Testis (tissue), 3 donors: ENCODE results near the gene MATK. TPM values are rescaled to one million over a fixed set of nuclear protein-coding genes. Genes with fewer than 3 reads are reported as not detected.

Experiments
- DNase-seq: peaks from one replicate; pipeline ENCODE4 v3.0.0-alpha.2; 2019
- H3K27ac ChIP-seq, 2 donors: fragments of 200-600 bp; sonication (generic); one replicate each; pipeline ENCODE4 v1.5.1; 2019
- H3K27me3 ChIP-seq: fragments of 200-600 bp; sonication (generic); one replicate; pipeline ENCODE4 v1.5.1; 2019
- H3K36me3 ChIP-seq: fragments of 200-600 bp; sonication (generic); one replicate; pipeline ENCODE4 v1.5.1; 2017; ENCODE audit warnings: low read depth; ENCODE audit errors: missing control alignments
- H3K4me1 ChIP-seq: fragments of 200-600 bp; sonication (generic); one replicate; pipeline ENCODE4 v1.5.1; 2019
- H3K4me3 ChIP-seq, 2 donors: fragments of 200-600 bp; sonication (generic); one replicate each; pipeline ENCODE4 v1.5.1; 2017 to 2019
- H3K9me3 ChIP-seq: fragments of 200-600 bp; sonication (generic); one replicate; pipeline ENCODE4 v1.5.1; 2017
- POLR2A ChIP-seq: fragments of 450-650 bp; IDR thresholded peaks from one replicate; pipeline ENCODE4 v1.6.1; 2017; ENCODE audit warnings: antibody characterized with exemption, mild to moderate bottlenecking, moderate library complexity
- WGBS, 2 donors: methylation state at CpG; one replicate each; pipeline ENCODE4 v1.1.5; 2018; 5-methylcytosine and 5-hydroxymethylcytosine counted together
- intact Hi-C: fragments of 100-400 bp; cut with DNase I; formaldehyde crosslinking; loops from one replicate; pipeline ENCODE4 v1.15.1; 2023; ENCODE audit warnings: low total_unique reads
- polyA plus RNA-seq: library from polyadenylated mRNA; stranded (reverse); fragments of 350-450 nt; fragmentation: Illumina TruSeq; extraction: RNeasy Lipid Tissue Mini Kit (QIAGEN cat#74804); gene quantifications from one replicate; pipeline ENCODE4 v1.2.3, GENCODE V29; 2014; ENCODE audit warnings: low read depth, low replicate concordance; ENCODE audit not compliant: insufficient read depth
- total RNA-seq, 2 donors: library from RNA; depleted of rRNA; stranded (reverse); fragments of >200 nt; gene quantifications; one replicate each; pipeline ENCODE4 v1.2.3, GENCODE V29; 2016
- TF ChIP-seq, protein P1 (sequence below), 3 experiments: fragments of 450-650 bp in 2 of 3; fragments of 200-600 bp in 1 of 3; sonication (generic) in 1 of 3; IDR thresholded peaks; one replicate each; pipeline ENCODE4 v1.5.1; 2016 to 2019; ENCODE audit warnings: antibody characterized with exemption in 3 of 3, mild to moderate bottlenecking in 2 of 3, moderate library complexity in 1 of 3

Gene MATK
- total and polyA plus RNA-seq, 3 donors from 2014 or later = 6.0 to 10.1 (median 10.1) TPM

DNA sequence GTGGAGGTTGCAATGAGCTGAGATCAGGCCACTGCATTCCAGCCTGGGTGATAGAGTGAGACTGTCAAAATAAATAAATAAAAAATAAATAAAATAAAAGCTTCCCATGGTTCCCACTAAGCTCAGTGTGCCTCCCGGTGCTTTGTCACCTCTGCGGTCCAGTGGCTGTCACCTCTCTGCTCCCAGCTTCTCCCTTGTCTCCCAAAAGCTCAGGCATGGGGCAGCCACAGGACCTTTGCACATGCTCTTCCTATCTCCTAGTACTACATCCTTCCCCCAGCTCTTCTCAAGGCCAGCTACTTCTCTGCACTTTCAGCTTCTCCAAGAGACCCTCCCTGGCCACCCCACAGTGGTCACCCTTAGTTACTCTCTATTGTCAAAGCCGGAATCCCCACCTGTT lies 7.6 kb upstream of the MATK start:
- 95% methylated on average over 3 of the region's 3 CpGs for WGBS, 2 donors
- intact Hi-C loops = no loop called here
- TF ChIP-seq POLR2A = no peak
- TF ChIP-seq, protein P1, sequence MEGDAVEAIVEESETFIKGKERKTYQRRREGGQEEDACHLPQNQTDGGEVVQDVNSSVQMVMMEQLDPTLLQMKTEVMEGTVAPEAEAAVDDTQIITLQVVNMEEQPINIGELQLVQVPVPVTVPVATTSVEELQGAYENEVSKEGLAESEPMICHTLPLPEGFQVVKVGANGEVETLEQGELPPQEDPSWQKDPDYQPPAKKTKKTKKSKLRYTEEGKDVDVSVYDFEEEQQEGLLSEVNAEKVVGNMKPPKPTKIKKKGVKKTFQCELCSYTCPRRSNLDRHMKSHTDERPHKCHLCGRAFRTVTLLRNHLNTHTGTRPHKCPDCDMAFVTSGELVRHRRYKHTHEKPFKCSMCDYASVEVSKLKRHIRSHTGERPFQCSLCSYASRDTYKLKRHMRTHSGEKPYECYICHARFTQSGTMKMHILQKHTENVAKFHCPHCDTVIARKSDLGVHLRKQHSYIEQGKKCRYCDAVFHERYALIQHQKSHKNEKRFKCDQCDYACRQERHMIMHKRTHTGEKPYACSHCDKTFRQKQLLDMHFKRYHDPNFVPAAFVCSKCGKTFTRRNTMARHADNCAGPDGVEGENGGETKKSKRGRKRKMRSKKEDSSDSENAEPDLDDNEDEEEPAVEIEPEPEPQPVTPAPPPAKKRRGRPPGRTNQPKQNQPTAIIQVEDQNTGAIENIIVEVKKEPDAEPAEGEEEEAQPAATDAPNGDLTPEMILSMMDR (IDR thresholded peaks at IDR 0.05) = no peak

DNA sequence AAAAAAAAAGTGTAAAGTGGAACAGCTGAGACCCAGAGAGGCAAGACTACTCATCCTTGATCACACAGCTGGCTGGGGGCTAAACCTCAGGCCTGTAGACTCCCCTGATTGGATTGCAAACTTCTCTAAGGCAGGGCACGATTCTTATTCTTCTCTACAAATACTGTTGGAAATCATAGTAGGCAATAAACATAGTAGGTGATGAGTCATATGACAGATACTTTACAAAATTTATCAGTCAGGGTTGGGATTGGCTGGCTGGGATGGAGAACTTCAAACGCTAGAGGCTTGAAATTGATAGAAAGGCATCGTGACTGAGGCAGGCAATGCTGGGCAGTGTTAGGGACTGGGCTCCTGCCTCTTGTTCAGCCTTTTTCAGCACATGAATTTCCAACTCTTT lies 5.9 kb upstream of the MATK start:
- intact Hi-C loops = no loop called here

More for the DNA sequence above, 7.6 kb upstream of the MATK start:
- H3K4me3 ChIP-seq = no peak overlapping the region
- no peaks in the 10 kb centered on the region for H3K4me1 ChIP-seq
- H3K36me3 ChIP-seq = no peaks in the 10 kb centered on the region
- H3K27me3 ChIP-seq = no peaks in the 10 kb centered on the region
- DNase-seq = no peak
- H3K9me3 ChIP-seq = no peaks in the 10 kb centered on the region
- H3K27ac ChIP-seq = no peak overlapping the region

DNA sequence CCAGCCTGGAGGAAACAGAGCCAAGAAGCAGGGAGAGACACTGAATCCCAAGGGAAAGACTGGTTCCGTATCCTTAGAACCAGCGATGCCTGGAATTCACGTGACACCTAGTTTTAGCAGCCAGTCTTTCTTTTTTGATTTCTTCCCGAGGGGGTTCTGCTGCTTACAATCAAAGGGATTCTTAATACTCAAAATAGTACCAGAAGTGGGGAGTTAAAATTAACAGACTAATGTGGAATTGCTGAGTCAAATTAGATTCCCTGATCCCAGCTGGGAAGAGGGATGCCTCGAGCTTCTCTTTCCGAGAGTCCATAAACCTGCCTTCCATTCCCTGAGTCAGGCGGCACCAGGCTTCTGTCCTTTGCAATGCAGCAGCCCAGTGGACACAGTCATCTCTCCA lies 4.8 kb upstream of the MATK start:
- Histone ChIP-seq H3K4me1 (no peaks in the 10 kb centered on the region), H3K9me3 (no peaks in the 10 kb centered on the region), H3K4me3 (no peak overlapping the region), H3K36me3 (no peaks in the 10 kb centered on the region), H3K27me3 (no peaks in the 10 kb centered on the region), H3K27ac (no peak overlapping the region)
- no peak for DNase-seq
- 82% methylated on average over 7 of the region's 7 CpGs for WGBS, 2 donors
- no peak for TF ChIP-seq POLR2A
- TF ChIP-seq, protein P1 (IDR thresholded peaks at IDR 0.05) = no peak
- intact Hi-C loops = no loop called here

More for the DNA sequence above, 5.9 kb upstream of the MATK start:
- Histone ChIP-seq H3K9me3 (no peaks in the 10 kb centered on the region), H3K4me1 (no peaks in the 10 kb centered on the region), H3K27ac (no peak overlapping the region), H3K4me3 (no peak overlapping the region), H3K36me3 (no peaks in the 10 kb centered on the region), H3K27me3 (no peaks in the 10 kb centered on the region)
- WGBS, 2 donors = 77 to 78% methylated on average over 3 of the region's 3 CpGs
- no peak for DNase-seq
- TF ChIP-seq, protein P1 (IDR thresholded peaks at IDR 0.05) = no peak
- TF ChIP-seq POLR2A = no peak

DNA sequence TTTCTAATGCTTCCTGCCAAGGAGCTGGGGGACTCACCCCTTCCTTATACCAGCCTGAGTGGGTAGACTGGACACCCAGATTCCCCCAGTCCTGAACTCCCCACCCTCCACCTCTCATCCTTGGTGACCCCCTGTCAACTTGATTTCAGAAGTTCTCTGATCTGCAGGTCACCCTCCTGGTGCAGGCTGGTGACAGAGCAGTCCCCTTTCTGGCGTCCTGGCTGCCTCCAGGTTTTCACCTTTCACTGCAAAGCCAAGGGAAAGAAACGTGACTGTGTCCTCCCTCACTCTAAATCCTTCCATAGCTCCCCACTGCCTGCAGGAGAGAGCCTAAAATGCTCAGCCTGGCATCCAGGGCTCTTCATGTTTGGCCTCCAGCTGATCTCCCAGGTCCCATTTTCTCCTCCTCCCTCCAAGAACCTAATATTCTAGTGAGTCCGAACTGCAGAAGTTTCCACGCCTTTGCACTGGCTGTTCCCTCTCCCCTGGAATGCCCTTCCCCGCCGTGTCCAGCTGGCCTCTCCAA lies 4.1 kb upstream of the MATK start:
- H3K9me3 ChIP-seq = no peaks in the 10 kb centered on the region
- DNase-seq = no peak
- no peaks in the 10 kb centered on the region for H3K4me1 ChIP-seq
- intact Hi-C loops = no loop called here
- H3K36me3 ChIP-seq = no peaks in the 10 kb centered on the region
- no peak overlapping the region for H3K4me3 ChIP-seq
- no peak overlapping the region for H3K27ac ChIP-seq
- no peak for TF ChIP-seq POLR2A
- TF ChIP-seq, protein P1 (IDR thresholded peaks at IDR 0.05) = no peak
- H3K27me3 ChIP-seq = no peaks in the 10 kb centered on the region
- 63 to 69% methylated on average over 6 of the region's 6 CpGs for WGBS, 2 donors
